Cardiac fibroblast (primary cell): ENCODE results near the gene EMILIN3.

Source experiments
- DNase-seq, 2 donors: peaks; one replicate each; pipeline versions ENCODE4 v3.0.0 to v3.0.0-alpha.2; 2010; ENCODE audit warnings: low read depth in 2 of 2
- H3K4me3 ChIP-seq, 2 donors: replicated peaks in 1 of 2; 1 replicate in 1 of 2; 2 replicates in 1 of 2; pipeline ENCODE4 v1.5.1; 2011; ENCODE audit warnings: low read depth in 2 of 2, low read length in 2 of 2, mild to moderate bottlenecking in 2 of 2, moderate library complexity in 1 of 2
- TF ChIP-seq, protein P1 (sequence below): IDR thresholded peaks from one replicate; pipeline ENCODE4 v1.5.1; 2011; ENCODE audit warnings: low read depth, mild to moderate bottlenecking, low read length, inconsistent platforms

Gene EMILIN3

DNA sequence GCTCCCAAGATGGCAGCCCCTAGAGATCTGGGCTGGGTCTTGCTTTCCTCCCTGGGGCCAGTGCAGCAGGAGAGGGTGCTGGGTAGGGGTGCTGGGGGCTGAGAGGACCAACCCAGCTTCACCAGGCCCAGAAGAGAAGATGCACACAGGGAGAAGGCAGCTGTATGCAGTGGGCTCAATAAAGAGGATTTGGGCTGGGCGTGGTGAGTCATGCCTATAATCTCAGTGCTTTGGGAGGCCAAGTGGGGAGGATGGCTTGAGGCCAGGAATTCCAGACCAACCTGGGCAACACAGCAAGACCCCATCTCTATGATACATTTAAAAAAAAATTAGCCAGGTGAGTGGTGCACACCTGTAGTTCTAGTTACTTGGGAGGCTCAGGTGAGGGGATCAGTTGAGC, 25.7 kb upstream of the EMILIN3 start:
- TF ChIP-seq, protein P1, sequence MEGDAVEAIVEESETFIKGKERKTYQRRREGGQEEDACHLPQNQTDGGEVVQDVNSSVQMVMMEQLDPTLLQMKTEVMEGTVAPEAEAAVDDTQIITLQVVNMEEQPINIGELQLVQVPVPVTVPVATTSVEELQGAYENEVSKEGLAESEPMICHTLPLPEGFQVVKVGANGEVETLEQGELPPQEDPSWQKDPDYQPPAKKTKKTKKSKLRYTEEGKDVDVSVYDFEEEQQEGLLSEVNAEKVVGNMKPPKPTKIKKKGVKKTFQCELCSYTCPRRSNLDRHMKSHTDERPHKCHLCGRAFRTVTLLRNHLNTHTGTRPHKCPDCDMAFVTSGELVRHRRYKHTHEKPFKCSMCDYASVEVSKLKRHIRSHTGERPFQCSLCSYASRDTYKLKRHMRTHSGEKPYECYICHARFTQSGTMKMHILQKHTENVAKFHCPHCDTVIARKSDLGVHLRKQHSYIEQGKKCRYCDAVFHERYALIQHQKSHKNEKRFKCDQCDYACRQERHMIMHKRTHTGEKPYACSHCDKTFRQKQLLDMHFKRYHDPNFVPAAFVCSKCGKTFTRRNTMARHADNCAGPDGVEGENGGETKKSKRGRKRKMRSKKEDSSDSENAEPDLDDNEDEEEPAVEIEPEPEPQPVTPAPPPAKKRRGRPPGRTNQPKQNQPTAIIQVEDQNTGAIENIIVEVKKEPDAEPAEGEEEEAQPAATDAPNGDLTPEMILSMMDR = no peak
- no peak overlapping the region for H3K4me3 ChIP-seq
- DNase-seq = no peak

DNA sequence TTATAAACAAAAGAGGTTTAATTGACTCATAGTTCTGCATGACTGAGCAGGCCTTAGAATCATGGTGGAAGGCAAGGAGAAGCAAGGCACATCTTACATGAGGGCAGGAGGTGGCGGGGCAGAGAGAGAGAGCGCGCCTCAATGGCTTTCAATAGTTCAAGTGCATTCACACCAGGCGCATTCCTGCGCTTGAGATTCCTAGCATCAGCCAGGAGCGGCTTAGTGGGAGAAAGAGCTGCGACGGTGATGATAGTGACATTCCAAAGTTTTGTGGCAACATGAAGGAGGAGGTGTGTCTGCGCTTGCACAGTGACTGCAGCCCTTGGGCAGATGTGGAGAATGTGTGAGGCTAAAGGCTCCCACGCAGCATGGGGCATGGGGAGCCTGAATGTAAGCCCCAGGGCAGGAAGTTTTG, 25.0 kb upstream of the EMILIN3 start:
- no peak for DNase-seq
- TF ChIP-seq, protein P1 = no peak
- H3K4me3 ChIP-seq = no peak overlapping the region

DNA sequence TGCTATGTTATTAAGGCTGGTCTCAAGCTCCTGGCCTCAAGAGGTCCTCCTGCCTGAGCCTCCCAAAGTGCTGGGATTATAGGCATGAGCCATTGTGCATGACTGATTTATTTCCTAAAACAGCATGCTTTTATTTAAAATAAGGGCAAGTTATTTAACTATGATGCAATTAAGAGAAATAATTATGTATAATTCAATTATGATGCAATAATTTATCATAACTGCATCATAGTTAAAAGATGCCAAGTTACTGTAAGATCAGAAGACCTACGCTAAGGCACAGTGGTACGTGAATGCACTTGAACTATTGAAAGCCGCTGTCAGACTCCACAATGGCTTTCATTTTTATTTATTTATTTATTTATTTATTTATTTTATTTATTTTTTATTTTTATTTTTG, 24.3 kb upstream of the EMILIN3 start:
- TF ChIP-seq, protein P1 = no peak
- H3K4me3 ChIP-seq = no peak overlapping the region
- DNase-seq = no peak

DNA sequence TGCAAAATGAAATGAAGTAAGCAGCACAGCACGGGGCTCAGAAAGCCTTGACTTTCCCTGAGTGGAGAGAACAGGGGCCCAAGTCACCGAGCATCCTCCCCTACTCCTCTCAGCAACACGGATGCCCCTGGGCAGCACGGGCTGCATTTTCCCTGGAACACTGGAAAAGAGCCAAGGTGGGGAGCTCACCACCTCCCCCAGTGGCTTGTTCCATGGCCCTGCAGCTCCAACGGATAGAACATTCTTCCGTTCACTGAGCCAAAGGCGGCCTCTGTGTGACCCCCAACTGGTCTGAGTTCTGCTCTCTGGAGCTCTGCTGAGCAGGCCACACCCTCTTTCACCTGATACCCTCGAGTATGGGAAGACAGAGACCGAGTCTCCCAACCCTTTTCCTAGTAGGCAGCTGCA, 20.8 kb upstream of the EMILIN3 start:
- TF ChIP-seq, protein P1 = no peak
- peak in 1 of 2 donors; percentile 20 for DNase-seq

DNA sequence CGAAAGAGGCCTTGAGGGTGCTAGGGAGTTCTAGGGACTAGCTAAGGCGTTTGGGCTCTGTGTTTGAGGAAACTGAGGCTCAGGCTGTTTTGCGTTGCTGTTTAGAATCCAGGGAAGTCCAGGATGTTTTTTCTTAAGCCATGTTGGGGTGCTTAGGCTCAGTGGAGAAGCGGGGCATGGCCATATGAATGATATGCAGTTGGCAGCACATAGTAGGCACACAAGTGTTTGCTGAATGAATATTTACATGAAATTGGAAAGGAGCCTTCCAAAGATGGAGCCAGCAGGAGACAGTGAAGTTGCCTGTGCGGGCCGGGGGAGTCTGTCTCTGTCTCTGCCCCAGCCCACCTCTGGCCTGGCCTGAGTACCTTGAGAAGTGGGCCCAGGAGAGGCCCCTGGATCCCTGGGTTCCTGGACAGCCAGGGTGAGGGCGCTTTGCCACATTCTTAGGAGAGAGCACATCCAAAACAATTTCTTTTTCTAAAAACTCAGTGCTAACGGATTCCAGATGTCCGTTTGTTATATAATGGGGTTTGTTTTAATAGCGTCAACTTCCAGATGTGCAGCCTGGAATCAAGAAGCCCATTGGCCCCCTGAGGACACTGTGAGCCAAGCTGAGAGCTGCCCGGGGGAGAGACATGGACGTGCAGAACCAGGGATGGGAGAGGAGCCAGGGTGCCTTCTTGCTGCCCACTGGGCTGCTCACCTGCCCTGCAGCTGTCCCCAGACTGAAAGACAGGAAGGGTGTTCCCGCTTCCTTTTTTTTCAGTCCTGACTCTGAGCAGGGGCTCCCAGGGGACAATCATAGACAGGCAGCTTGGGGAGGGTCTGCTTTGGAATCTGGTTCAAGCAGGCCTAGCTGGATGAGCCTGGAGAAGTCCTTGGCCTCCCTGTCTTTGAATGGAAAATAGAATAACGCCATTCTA, 20.1 kb upstream of the EMILIN3 start:
- peak in 1 of 2 donors; percentile 37 for DNase-seq
- no peak overlapping the region for H3K4me3 ChIP-seq
- TF ChIP-seq, protein P1 = no peak

More for the DNA sequence above, 20.8 kb upstream of the EMILIN3 start:
- no peak overlapping the region for H3K4me3 ChIP-seq

DNA sequence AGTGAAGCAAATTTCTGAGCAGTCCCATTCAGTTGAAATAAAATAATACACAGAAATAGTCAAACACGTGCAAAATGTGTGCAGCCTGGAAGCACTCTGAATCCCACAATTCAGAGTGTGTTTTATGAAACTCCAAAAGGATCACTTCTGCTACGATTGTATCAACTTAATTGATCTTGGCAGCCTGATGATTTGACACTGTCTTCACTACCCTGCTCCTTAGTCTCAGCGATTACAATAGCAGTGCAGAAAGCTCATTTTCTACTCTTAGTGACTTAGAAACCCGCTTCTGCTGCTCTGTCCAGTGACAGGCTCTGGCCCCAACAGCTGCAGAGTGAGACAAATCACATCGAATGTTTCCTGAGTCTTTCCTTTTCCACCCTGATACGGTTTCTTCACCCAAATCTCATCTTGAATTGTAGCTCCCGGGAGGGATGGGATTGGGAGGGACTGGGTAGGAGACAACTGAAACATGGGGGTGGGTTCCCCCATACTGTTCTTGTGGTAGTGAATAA, 16.2 kb upstream of the EMILIN3 start:
- H3K4me3 ChIP-seq = no peak overlapping the region
- TF ChIP-seq, protein P1 = no peak
- DNase-seq = no peak
